Stimulated activated CD8-positive, alpha-beta memory T cell treated with anti-CD3 and anti-CD28 coated beads, Interleukin-7, amount 100 ng/mL, for 24 hours (primary cell): Measurements from ENCODE around the gene HPN.
A peak's percentile ranks its signal among the peaks of the same experiment; 100 is the strongest.
"Not testable (repeated sequence)": the region's sequence is repeated elsewhere in the genome, so short reads cannot be mapped to it uniquely, and the experiment has no call there.

Experiments used
- DNase-seq: peaks from one replicate; pipeline ENCODE4 v3.0.0-alpha.2; 2020; ENCODE audit warnings: low read depth

The HPN gene

DNA sequence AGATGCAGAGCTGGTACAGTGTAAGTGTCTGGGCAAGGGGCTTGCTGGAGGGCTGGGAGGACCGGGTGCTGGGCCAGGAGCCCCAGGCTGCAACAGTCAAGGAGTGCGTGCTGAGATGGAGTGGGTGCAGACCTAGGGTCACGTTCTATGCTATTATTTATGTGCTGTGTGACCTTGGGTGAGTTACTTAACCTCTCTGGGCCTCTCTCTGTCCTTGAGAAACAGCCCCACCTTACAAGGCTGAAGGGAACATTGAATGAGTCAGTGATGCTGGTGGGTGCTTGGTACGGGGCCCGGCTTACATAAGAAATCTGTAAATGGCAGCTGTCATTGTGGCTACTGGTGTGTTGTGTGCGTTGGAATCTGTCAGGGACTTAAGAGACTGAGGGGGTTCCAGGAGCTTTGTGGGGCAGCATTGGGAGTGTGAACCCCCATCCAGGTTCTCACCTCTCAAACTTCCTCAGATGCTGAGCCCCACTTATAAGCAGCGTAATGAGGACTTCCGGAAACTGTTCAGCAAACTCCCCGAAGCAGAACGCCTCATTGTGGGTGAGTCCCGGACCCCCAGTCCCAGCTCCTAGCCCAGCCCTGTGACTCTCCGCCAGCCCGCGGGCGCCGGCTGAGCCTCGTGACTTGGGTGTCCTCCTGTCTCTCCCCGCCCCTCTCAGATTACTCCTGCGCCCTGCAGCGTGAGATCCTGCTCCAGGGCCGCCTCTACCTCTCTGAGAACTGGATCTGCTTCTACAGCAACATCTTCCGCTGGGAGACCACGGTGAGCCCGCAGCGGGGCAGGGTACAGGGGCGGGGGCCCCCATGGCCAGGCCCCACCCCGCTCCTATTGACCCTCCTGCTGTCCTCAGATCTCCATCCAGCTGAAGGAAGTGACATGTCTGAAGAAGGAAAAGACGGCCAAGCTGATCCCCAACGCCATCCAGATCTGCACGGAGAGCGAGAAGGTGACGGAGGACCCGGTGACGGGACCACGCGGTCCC, 31.8 kb upstream of the HPN start:
- no peak for DNase-seq

DNA sequence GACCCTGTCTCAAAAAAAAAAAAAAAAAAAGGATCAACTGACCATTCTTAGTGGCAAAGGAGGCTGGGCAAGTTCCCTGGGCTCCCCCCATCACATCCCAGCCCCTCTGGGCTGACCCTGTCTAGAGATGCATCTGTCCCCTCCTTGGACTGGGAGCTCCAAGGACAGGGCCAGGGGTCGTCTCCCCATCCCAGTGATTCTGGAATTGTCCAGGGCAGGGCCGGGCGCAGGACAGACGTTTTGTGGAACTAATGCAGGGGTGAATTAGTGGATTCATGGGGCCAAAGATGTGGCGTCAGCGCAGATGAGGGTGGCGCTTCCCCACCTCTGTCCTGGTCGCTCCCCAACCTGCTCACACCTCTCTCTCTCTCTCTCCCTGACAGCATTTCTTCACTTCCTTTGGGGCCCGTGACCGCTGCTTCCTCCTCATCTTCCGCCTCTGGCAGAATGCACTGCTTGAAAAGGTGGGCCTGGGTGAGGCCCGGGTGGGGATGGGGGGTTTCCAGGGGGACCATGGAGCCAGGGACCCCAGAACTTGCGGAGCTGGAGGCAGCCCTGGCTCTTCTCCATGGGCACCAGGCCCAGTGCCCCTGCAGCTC, 30.3 kb upstream of the HPN start:
- no peak for DNase-seq

DNA sequence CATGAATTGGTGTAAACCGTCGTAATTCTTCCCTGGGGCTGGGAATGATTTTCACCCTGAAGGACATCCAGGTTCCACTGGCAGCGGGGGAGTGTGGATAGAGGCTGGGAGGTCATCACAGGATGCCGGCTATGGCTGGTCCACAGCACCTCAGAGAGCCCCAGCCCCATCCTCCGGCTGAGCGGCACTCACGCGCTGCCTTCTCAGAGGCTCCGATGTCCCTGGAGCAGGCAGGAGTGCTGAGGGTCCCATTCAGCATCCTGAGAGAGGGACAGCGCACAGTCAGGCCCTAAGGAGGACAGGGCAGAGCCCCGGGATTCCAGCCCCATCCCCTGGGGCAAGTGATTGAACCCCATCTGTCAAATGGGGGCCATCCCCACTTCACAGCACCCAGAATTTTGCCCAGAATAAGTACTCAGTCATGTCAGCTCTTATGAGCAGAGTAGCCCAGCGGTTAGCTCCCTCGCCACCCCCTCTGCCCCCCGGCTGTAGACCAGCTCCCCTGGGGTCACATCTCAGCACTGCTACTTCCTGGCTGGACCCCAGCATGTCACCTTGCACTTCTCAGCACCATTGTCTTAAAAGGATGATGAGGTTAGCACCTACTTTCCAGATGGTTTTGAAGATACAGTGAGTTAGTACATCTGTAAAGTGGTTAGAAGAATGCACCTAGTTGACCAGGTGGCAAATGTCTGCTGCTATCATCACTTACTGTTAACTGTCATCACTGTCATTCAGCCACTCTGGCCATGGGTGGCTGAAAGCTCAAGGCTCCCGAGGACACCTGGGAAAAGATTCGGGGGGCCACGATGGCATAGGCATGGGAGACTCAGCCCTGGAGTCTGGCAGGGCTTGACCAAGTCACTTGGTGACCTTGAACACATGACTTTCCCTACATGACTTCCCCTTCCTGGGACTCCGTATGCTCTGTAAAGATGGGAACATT, 29.5 kb upstream of the HPN start:
- DNase-seq, result no peak

DNA sequence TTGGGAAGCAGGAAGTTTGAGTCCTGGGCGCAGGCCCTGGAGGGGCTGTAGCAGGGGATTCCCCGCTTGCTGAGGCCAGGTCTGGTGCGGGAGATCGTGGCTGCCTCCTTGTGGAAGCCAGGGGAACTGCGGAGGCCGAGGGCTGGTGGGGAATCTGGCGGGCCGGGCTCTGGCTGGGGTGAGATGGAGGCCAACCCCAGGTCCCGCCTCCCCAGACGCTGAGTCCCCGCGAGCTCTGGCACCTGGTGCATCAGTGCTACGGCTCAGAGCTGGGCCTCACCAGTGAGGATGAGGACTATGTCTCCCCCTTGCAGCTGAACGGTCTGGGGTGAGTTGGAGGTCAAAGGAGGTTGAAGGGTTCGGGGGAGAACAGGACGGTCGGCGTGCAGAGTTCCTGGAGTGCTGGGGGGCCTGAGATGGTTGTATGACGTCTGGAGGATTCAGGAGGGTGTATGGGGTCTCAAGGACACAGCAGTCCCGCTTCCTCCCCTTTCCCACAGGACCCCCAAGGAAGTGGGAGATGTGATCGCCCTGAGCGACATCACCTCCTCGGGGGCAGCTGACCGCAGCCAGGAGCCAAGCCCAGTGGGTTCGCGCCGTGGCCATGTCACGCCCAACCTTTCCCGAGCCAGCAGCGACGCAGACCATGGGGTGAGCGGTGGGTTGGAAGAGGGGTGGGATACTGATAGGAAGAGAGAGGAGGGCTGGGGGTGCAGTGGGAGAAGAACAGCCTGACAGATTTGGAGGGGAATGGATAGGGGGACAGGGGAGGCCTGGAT, 28.3 kb upstream of the HPN start:
- DNase-seq, result peak; percentile 59

DNA sequence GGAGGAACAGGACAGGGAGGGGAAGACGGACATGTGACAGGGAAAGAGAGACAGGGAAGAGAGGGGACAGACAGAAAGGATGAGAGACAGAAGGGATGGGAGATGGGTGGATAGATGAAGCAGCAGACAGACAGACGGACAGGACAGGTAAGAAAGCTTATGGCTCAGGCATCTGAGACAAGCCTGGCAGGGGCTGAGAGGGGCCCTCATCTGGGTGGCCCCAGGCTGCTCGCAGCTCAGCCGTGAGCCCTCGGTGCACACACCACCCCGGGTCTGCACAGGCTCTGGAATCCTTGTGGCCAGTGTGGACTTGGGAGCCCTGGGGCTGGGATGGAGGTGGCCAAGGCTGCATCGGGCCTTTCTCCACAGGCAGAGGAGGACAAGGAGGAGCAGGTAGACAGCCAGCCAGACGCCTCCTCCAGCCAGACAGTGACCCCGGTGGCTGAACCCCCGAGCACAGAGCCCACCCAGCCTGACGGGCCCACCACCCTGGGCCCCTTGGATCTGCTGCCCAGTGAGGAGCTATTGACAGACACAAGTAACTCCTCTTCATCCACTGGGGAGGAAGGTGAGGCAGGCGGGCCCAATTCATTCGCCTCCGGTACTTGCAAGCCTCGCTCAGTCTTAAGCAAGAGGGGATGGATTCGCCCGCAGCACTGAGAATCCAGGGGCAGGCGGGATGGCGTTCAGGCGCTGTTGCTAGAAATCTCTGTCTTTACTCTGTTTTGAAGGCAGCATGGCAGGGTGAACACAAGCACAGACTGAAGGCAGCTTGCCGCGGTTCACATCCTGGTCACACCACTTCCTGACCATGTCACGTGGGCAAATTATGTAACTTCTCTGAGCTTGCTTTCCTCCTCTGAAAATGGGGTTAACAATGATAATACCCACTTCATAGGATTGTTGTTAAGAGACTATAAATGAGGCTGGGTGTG, 27.4 kb upstream of the HPN start:
- DNase-seq, result no peak

DNA sequence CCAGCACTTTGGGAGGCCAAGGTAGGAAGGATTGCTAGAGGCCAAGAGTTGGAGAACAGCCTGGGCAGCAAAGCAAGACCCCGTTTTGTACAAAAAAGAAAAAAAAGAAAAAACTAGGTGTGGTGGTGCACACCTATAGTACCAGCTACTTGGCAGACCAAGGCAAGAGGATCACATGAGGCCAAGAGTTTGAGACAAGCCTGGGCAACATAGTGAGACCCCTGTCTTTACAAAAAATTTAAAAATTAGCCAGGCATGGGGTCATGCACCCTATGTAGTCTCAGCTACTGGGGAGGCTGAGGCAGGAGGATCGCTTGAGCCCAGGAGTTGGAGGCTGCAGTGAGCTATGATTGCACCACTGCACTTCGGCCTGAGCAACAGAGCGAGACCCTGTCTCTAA, 26.7 kb upstream of the HPN start:
- not testable (repeated sequence) for DNase-seq

DNA sequence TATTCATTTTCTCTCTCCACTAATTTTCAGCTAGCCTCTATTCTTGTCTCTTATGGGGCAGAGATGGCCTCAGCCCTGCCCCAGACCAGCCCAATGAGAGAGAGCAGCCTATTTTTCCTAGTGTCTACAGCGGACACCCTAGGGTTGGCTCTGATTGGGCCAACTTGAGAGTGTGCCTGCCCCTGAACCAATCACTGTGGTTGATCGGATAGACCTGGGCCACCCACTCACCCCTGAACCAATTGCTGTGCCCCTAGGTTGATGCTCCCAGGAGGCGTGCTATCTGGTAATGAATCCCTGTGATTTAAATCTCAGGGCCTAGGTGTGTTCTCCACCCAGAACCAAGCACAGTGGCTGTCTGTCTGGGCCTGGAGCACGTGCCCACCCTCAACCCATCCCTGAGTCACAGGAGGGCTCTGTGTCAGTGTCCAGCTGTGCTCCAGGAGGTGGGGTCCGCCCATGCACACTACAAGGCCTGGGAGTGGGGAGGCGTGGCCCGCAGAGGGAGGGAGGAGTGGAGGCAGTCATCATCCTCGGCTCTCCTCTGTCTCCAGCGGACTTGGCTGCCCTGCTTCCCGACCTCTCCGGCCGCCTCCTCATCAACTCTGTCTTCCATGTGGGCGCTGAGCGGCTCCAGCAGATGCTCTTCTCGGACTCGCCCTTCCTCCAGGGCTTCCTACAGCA, 26.1 kb upstream of the HPN start:
- no peak for DNase-seq

DNA sequence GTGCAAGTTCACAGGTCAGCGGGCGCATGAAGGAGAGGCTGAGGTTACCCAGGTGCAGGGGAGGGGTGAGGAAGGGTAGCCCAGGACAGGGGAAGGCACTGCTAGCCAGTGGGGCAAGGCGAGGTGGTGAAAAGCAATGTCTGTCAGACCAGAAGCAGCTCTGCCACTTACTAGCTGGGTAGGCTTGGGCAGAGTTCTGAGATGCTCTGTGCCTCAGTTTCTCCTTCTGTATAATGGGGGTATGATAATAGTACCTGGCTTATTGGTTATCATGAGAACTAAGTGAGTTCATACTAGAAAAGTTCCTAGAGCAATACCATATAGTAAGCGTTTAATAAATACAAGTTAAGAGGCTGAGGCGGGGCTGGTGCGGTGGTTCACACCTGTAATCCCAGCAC, 25.6 kb upstream of the HPN start:
- DNase-seq, result no peak

DNA sequence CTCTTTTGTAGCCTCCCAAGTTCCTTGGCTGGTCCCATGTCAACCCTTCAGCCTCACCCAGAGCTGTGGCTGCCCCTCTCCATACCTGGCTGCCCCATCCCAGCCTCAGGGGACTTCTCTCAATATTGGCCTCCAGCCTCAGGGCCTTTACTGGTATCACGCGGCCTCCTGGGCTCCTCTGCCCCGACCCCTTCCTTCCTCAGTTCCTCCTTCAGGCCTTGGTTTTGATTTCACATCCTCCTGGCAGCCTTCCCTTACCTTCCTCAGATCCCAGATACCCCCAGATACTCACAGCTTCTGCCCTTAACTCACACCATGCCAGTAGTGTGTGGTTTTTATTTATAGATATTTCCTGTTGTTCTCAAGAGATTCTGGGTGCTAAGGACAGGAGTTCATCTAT, 24.0 kb upstream of the HPN start:
- DNase-seq, result no peak

DNA sequence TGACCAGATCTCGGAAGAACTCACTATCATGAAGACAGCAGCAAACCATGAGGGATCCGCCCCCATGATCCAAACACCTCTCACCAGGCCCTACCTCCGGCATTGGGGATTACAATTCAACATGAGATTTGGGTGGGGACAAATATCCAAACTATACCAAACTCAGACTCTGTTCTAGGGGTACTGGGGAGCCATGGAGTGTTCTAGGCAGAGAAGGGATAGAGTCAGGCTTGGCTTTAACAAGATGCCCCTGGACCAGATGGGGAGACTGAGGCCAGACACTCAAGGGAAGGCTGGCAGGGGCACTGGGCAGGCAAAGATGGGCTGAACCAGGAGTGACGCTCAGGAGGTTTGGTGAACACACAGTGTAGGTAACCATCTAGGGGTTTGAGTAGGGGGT, 23.1 kb upstream of the HPN start:
- DNase-seq, result no peak

DNA sequence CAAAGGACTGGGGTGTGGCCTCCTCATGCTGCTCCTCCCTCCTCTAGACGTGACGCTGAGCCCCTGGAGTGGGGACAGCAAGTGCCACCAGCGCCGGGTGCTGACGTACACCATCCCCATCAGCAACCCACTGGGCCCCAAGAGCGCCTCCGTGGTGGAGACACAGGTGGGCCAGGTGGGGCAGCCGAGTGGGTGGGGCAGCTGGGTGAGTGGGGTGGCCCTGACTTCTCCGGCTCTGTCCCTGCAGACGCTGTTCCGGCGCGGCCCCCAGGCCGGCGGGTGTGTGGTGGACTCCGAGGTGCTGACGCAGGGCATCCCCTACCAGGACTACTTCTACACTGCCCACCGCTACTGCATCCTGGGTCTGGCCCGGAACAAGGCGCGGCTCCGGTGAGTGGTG, 22.4 kb upstream of the HPN start:
- DNase-seq, result no peak

DNA sequence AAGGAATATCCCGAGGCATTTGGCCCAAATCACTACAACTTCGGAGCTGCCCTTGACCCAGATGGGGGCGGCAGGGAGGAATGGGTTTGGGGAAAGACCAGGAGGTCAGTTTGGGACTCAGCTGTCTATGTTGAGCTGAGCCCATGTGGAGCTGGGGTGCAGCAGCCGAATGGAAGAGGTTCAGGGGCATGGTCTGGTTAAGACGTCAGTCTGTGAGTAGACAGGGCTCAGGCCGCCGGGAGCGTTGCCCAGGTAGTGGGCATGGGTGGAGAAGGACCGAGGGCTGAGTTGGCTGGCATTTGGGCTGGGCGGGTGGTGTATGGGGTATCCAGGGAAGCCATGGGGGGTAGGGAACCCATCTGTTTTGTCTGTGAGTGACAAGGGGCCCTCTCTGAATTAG, 20.5 kb upstream of the HPN start:
- DNase-seq, result no peak

DNA sequence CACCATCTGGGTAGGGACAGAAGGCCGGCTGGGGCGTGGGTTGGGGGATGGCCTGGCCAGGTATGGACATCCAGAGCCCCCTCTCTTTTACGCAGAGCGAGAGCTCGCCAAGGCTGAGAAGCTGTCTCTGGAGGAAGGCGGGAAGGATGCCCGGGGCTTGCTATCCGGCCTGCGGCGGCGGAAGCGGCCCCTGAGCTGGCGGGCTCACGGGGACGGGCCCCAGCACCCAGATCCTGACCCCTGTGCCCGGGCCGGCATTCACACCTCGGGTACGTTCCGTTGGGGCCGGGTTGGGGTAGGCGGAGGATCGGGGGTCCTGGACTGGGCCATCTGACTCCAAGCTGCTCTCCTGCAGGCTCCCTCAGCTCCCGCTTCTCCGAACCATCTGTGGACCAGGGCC, 19.9 kb upstream of the HPN start:
- no peak for DNase-seq

DNA sequence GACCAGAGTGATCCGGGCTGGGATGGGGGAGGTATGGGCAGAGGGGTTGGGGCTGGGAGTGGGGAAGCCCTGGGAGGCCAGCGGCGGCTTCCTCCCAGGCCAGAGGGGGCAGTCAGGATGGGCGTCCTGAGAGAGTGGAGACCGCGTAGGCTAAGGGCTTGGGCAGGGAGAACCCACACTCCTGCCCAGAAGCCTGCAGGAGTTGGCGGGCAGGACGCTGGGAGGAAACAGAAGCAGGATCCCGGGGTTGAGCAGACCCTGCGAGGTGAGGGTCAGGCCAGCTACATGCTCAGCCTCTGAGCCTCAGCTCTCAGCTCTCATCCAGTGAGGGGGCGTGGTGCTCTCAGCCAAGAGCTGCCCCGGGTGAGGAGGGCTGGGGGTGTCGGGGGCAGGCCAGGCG, 19.1 kb upstream of the HPN start:
- no peak for DNase-seq

DNA sequence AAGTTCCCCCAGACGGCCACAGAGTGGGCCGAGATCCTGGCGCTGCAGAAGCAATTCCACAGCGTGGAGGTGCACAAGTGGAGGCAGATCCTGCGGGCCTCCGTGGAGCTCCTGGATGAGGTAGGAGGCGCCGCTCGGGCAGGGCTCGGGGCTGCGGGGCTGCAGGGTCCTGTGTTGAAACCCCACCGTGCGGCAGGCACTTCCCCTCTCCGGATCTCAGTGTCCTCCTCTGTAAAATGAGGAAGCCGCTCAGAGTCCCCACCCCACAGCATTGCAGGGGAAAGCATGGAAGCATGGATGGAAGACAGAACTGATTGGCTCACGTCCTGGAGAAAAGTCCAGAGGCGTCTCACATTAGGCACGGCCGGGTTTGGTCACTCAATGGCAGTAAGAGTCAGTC, 18.1 kb upstream of the HPN start:
- no peak for DNase-seq

DNA sequence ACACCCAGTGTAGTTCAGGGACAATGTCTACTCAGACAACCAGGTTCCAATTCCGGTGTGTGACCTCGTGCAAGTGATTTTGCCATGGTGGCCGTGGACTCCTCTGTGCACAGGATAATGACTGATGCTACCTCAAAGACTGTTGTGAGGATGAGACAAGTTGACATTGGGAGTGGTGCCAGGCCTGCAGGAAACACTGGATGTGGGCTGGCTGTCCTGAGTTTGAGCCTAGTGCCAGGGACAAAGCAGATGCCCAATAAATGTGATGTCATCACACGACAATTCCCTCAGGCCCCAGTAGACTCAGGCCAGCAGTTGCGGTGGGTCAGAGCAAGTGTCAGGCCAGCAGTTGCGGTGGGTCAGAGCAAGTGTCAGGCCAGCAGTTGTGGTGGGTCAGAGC, 17.4 kb upstream of the HPN start:
- DNase-seq, result no peak

DNA sequence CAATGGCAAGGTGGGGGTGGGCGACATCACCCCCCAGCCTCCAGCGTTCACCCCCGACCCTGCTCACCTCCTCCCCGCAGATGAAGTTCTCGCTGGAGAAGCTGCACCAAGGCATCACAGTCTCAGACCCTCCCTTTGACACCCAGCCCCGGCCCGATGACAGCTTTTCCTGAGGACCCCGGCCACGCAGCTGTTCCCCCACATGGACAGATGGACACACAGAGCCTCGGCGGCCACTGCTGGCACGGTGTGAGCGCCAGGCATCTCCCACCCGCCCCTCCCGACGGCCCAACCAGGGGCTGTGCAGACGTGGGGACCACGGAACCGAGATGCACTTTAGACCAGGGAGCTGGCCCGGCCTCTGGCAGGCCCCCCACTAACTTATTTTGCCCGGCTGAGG, 15.6 kb upstream of the HPN start:
- no peak for DNase-seq

DNA sequence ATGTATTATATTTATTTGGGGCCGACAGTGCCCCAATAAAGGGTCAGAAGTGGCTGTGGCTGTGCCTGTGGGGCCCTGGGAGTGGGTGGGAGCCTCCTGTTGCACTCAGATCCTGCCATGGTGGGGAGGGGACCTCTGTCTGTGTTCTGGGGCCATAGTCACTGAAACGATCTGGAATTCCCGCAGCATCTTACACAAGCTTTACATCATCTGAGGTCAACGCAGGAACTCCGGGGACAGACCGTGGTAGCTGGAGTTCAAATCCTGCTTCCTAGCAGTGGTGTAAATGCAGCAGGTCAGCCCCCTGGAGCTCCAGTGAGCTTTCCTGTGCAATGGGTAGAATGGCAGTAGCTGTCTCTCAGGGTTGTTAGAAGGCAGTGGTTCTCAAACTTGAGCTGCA, 15.1 kb upstream of the HPN start:
- DNase-seq, result no peak

DNA sequence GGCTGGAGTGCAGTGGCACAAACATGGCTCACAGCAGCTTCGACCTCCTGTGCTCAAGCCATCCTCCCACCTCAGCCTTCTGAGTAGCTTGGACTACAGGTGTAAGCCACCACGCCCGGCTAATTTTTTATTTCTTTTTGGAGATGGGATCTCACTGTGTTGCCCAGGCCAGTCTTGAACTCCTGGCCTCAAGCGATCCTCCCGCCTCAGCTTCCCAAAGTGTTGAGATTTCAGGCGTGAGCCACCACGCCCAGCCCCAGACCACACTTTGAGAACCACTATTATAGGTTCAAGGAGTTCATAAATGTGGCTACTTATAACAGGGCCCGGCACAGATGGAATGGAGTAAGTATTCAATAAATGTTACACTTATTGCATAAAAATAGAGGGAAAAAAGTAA, 14.5 kb upstream of the HPN start:
- no peak for DNase-seq
